Neural cell (in vitro differentiated cells): ENCODE data around the gene FNDC3B.

Source experiments
- EP300 ChIP-seq: fragments of 450-650 bp; conservative IDR thresholded peaks from 2 replicates; pipeline ENCODE4 v1.6.1; 2014; ENCODE audit warnings: antibody characterized with exemption, mild to moderate bottlenecking, moderate library complexity; ENCODE audit not compliant: poor library complexity, severe bottlenecking
- RAD21 ChIP-seq: fragments of 450-650 bp; conservative IDR thresholded peaks from 2 replicates; pipeline ENCODE4 v1.6.1; 2014; ENCODE audit warnings: antibody characterized with exemption, mild to moderate bottlenecking, moderate library complexity
- TF ChIP-seq, protein P1 (sequence below): fragments of 450-650 bp; IDR thresholded peaks from 2 replicates; pipeline ENCODE4 v1.5.1; 2014; ENCODE audit warnings: antibody characterized with exemption, mild to moderate bottlenecking, moderate library complexity; ENCODE audit not compliant: poor library complexity, severe bottlenecking
- TF ChIP-seq, protein P2 (sequence below): IDR thresholded peaks from 2 replicates; pipeline ENCODE4 v1.6.1; 2012; ENCODE audit warnings: borderline replicate concordance

DNA sequence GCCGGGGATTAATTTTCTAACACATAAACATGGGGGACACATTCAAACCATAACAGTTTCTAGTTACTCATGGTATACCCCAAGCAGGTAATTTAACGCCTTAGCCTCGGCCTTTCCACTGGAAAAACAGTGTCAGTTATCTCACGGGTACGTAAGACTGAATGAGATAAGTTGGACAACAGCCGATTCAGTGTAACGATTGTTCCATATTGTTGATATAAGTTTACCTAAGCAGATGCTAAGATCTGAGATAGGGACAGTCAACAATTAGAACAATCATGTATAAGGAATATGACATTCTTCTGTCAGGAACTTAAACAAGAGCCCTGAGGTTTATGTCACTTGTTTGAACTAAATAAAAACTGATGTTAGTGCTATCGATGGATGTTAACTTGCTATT is 278.1 kb downstream of the FNDC3B start:
- TF ChIP-seq, protein P1, sequence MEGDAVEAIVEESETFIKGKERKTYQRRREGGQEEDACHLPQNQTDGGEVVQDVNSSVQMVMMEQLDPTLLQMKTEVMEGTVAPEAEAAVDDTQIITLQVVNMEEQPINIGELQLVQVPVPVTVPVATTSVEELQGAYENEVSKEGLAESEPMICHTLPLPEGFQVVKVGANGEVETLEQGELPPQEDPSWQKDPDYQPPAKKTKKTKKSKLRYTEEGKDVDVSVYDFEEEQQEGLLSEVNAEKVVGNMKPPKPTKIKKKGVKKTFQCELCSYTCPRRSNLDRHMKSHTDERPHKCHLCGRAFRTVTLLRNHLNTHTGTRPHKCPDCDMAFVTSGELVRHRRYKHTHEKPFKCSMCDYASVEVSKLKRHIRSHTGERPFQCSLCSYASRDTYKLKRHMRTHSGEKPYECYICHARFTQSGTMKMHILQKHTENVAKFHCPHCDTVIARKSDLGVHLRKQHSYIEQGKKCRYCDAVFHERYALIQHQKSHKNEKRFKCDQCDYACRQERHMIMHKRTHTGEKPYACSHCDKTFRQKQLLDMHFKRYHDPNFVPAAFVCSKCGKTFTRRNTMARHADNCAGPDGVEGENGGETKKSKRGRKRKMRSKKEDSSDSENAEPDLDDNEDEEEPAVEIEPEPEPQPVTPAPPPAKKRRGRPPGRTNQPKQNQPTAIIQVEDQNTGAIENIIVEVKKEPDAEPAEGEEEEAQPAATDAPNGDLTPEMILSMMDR: no peak
- TF ChIP-seq EP300 (no peak), RAD21 (no peak)
- TF ChIP-seq, protein P2, sequence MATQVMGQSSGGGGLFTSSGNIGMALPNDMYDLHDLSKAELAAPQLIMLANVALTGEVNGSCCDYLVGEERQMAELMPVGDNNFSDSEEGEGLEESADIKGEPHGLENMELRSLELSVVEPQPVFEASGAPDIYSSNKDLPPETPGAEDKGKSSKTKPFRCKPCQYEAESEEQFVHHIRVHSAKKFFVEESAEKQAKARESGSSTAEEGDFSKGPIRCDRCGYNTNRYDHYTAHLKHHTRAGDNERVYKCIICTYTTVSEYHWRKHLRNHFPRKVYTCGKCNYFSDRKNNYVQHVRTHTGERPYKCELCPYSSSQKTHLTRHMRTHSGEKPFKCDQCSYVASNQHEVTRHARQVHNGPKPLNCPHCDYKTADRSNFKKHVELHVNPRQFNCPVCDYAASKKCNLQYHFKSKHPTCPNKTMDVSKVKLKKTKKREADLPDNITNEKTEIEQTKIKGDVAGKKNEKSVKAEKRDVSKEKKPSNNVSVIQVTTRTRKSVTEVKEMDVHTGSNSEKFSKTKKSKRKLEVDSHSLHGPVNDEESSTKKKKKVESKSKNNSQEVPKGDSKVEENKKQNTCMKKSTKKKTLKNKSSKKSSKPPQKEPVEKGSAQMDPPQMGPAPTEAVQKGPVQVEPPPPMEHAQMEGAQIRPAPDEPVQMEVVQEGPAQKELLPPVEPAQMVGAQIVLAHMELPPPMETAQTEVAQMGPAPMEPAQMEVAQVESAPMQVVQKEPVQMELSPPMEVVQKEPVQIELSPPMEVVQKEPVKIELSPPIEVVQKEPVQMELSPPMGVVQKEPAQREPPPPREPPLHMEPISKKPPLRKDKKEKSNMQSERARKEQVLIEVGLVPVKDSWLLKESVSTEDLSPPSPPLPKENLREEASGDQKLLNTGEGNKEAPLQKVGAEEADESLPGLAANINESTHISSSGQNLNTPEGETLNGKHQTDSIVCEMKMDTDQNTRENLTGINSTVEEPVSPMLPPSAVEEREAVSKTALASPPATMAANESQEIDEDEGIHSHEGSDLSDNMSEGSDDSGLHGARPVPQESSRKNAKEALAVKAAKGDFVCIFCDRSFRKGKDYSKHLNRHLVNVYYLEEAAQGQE: no peak
